IMR-90 (cell line): ENCODE data around the gene PIGA. TPM values are rescaled to one million over a fixed set of nuclear protein-coding genes. Genes with fewer than 3 reads are reported as not detected.

Source experiments
- ATAC-seq: fragments of 200-7000 bp; cut with Tn5 transposase; 2 replicates; pipeline ENCODE4 v1.9.1; 2020; ENCODE audit warnings: low read depth, mild to moderate bottlenecking, moderate library complexity
- BruUV-seq: library from RNA; stranded (reverse); fragments of 400-500 nt; replicated peaks from 2 replicates; lab custom pipeline; 2021; lab: Mats Ljungman, UMichigan
- CTCF ChIA-PET: fragments of 300-600 bp; formaldehyde crosslinking; extraction: SDS; loops from one replicate; lab custom pipeline; 2021; ENCODE audit warnings: antibody characterized with exemption; lab: Yijun Ruan, JAX
- POLR2A ChIA-PET: fragments of 300-600 bp; sonication (Branson Sonifier 250); formaldehyde crosslinking; loops from one replicate; lab custom pipeline; 2022; ENCODE audit warnings: antibody characterized with exemption; ENCODE audit not compliant: unreplicated experiment; lab: Charles Lee
- DNase-seq: peaks from one replicate; pipeline ENCODE4 v3.0.0; 2013
- H2AFZ ChIP-seq: replicated peaks from 2 replicates; pipeline ENCODE3; 2013; ENCODE audit warnings: low read length, mild to moderate bottlenecking; ENCODE audit not compliant: poor library complexity
- H2AK5ac ChIP-seq: 2 replicates; pipeline ENCODE4 v1.6.1; 2013; ENCODE audit warnings: low read depth, low read length, inconsistent platforms
- H2AK9ac ChIP-seq: replicated peaks from 2 replicates; pipeline ENCODE3; 2013; ENCODE audit warnings: mild to moderate bottlenecking, low read depth, low read length, moderate library complexity; ENCODE audit not compliant: poor library complexity
- H2BK120ac ChIP-seq: 2 replicates; pipeline ENCODE4 v1.6.1; 2013; ENCODE audit warnings: low read depth, low read length, inconsistent platforms
- H2BK15ac ChIP-seq: 3 replicates; pipeline ENCODE4 v1.6.1; 2013; ENCODE audit warnings: low read depth, low read length, inconsistent platforms
- H2BK20ac ChIP-seq: 2 replicates; pipeline ENCODE4 v1.6.1; 2013; ENCODE audit warnings: low read depth, mild to moderate bottlenecking, inconsistent platforms, low read length, moderate library complexity
- H2BK5ac ChIP-seq: 2 replicates; pipeline ENCODE4 v1.6.1; 2013; ENCODE audit warnings: mild to moderate bottlenecking, low read depth, low read length, inconsistent platforms; ENCODE audit not compliant: poor library complexity, severe bottlenecking
- H3K14ac ChIP-seq: replicated peaks from 2 replicates; pipeline ENCODE4 v1.6.1; 2013; ENCODE audit warnings: low read depth, low read length, inconsistent platforms
- H3K18ac ChIP-seq: 2 replicates; pipeline ENCODE4 v1.6.1; 2013; ENCODE audit warnings: low read depth, low read length, control low read depth
- H3K23ac ChIP-seq: 2 replicates; pipeline ENCODE4 v1.6.1; 2013; ENCODE audit warnings: low read depth, low read length, inconsistent platforms
- H3K27ac ChIP-seq: 2 replicates; pipeline ENCODE4 v1.5.1; 2013; ENCODE audit warnings: mild to moderate bottlenecking, control low read depth, low read length; ENCODE audit not compliant: insufficient read depth
- H3K27me3 ChIP-seq: 2 replicates; pipeline ENCODE4 v1.6.1; 2013; ENCODE audit warnings: low read length; ENCODE audit not compliant: control insufficient read depth, insufficient read depth
- H3K36me3 ChIP-seq: 2 replicates; pipeline ENCODE4 v1.6.1; 2013; ENCODE audit warnings: low read length, mixed read lengths; ENCODE audit not compliant: control insufficient read depth, insufficient read depth
- H3K4ac ChIP-seq: 2 replicates; pipeline ENCODE4 v1.6.1; 2013; ENCODE audit warnings: low read depth, low read length, inconsistent platforms
- H3K4me1 ChIP-seq: 2 replicates; pipeline ENCODE4 v1.6.1; 2013; ENCODE audit warnings: low read length, mixed read lengths; ENCODE audit not compliant: control insufficient read depth, insufficient read depth
- H3K4me2 ChIP-seq: 2 replicates; pipeline ENCODE4 v1.6.1; 2013; ENCODE audit warnings: low read depth, mild to moderate bottlenecking, control low read depth, low read length, moderate library complexity
- H3K4me3 ChIP-seq: 2 replicates; pipeline ENCODE4 v1.5.1; 2013; ENCODE audit warnings: low read depth, mild to moderate bottlenecking, control low read depth, low read length, moderate library complexity; ENCODE audit not compliant: insufficient read depth
- H3K56ac ChIP-seq: 2 replicates; pipeline ENCODE4 v1.6.1; 2013; ENCODE audit warnings: low read length, inconsistent platforms; ENCODE audit not compliant: insufficient read depth; ENCODE audit errors: extremely low read depth
- H3K79me1 ChIP-seq, 2 experiments: 2 replicates each; pipeline ENCODE4 v1.6.1; 2013; ENCODE audit warnings: low read length in 2 of 2, inconsistent platforms in 1 of 2, low read depth in 1 of 2
- H3K9ac ChIP-seq: 2 replicates; pipeline ENCODE4 v1.6.1; 2013; ENCODE audit warnings: low read depth, low read length, control low read depth
- H3K9me1 ChIP-seq: 2 replicates; pipeline ENCODE4 v1.6.1; 2013; ENCODE audit warnings: low read length, inconsistent platforms; ENCODE audit not compliant: insufficient read depth
- H3K9me3 ChIP-seq: 2 replicates; pipeline ENCODE4 v1.6.1; 2013; ENCODE audit warnings: low read length; ENCODE audit not compliant: control insufficient read depth, insufficient read depth
- H4K20me1 ChIP-seq: 2 replicates; pipeline ENCODE4 v1.6.1; 2013; ENCODE audit warnings: low read length, inconsistent platforms; ENCODE audit not compliant: insufficient read depth
- H4K5ac ChIP-seq: 2 replicates; pipeline ENCODE4 v1.6.1; 2013; ENCODE audit warnings: mild to moderate bottlenecking, low read depth, low read length, control low read depth
- H4K8ac ChIP-seq, 2 experiments: 2 replicates each; pipeline ENCODE4 v1.6.1; 2013; ENCODE audit warnings: low read depth in 2 of 2, low read length in 2 of 2, control low read depth in 1 of 2, inconsistent platforms in 1 of 2
- H4K91ac ChIP-seq: 2 replicates; pipeline ENCODE4 v1.6.1; 2013; ENCODE audit warnings: low read depth, low read length, inconsistent platforms; ENCODE audit not compliant: insufficient read depth
- CEBPB ChIP-seq: IDR thresholded peaks from 2 replicates; pipeline ENCODE4 v1.6.1; 2012; ENCODE audit warnings: low read depth, low read length, improper control_type of control experiment
- CHD1 ChIP-seq: IDR thresholded peaks from 2 replicates; pipeline ENCODE4 v1.6.1; 2012; ENCODE audit warnings: low read depth, low read length, improper control_type of control experiment
- FOS ChIP-seq: fragments of 150-350 bp; IDR thresholded peaks from 2 replicates; pipeline ENCODE4 v1.6.1; 2016; ENCODE audit warnings: low read depth, low read length
- MAZ ChIP-seq: IDR thresholded peaks from 2 replicates; pipeline ENCODE4 v1.6.1; 2012; ENCODE audit warnings: low read depth, mild to moderate bottlenecking, low read length, improper control_type of control experiment, moderate library complexity, borderline replicate concordance
- POLR2A ChIP-seq: IDR thresholded peaks from 2 replicates; pipeline ENCODE4 v1.6.1; 2012; ENCODE audit warnings: mild to moderate bottlenecking, low read depth, low read length
- RCOR1 ChIP-seq: IDR thresholded peaks from 2 replicates; pipeline ENCODE4 v1.6.1; 2012; ENCODE audit warnings: mild to moderate bottlenecking, low read length, improper control_type of control experiment; ENCODE audit not compliant: insufficient replicate concordance
- RFX5 ChIP-seq: IDR thresholded peaks from 2 replicates; pipeline ENCODE4 v1.8.0; 2012; ENCODE audit warnings: low read depth, mild to moderate bottlenecking, low read length, moderate library complexity
- SMC3 ChIP-seq: fragments of 150-350 bp; IDR thresholded peaks from 2 replicates; pipeline ENCODE4 v1.6.1; 2016; ENCODE audit warnings: low read depth, mild to moderate bottlenecking, antibody characterized with exemption, low read length, moderate library complexity
- WGBS, 2 experiments: methylation state at CpG; one replicate each; pipeline versions ENCODE4 v1.1.5 to v1.1.7; 2013; ENCODE audit warnings: missing lambda C conversion rate in 2 of 2; ENCODE audit not compliant: insufficient read length in 1 of 2; ENCODE audit errors: extremely low coverage in 2 of 2; 5-methylcytosine and 5-hydroxymethylcytosine counted together
- dilution Hi-C: fragments of 300-500 bp; cut with HindIII; formaldehyde crosslinking; loops from one replicate; pipeline ENCODE4 v1.14.3; 2018; ENCODE audit warnings: low sequenced_read_pairs; ENCODE audit not compliant: unreplicated experiment
- in situ Hi-C: fragments of 300-500 bp; cut with MboI; formaldehyde crosslinking; loops from 3 replicates; pipeline ENCODE4 v1.14.3; 2019; ENCODE audit warnings: low sequenced_read_pairs, inconsistent platforms, mixed read lengths
- intact Hi-C: fragments of 100-400 bp; cut with micrococcal nuclease; formaldehyde crosslinking; loops from 2 replicates; pipeline ENCODE4 v1.10.0; 2022
- polyA plus RNA-seq, 3 experiments: library from polyadenylated mRNA; depleted of rRNA; stranded (reverse); fragments of >200 nt; gene quantifications; 2 replicates each; pipeline ENCODE4 v1.2.3, GENCODE V29; 2012; ENCODE audit warnings: low replicate concordance in 1 of 3
- total RNA-seq: library from RNA; depleted of rRNA; stranded (reverse); fragments of >200 nt; gene quantifications from 2 replicates; pipeline ENCODE4 v1.2.3, GENCODE V29; 2012
- TF ChIP-seq, protein P1 (sequence below): fragments of 150-350 bp; IDR thresholded peaks from 2 replicates; pipeline ENCODE4 v1.6.1; 2017; ENCODE audit warnings: mild to moderate bottlenecking, antibody characterized with exemption, low read length, low read depth
- TF ChIP-seq, protein P2 (sequence below): conservative IDR thresholded peaks from 2 replicates; pipeline ENCODE4 v1.5.1; 2012; ENCODE audit warnings: mild to moderate bottlenecking, low read depth, low read length, improper control_type of control experiment

The PIGA gene
- total and polyA plus RNA-seq, 2 of the 4 experiments (the other 2 are of a cell fraction) = 3.4 to 9.1 TPM

DNA sequence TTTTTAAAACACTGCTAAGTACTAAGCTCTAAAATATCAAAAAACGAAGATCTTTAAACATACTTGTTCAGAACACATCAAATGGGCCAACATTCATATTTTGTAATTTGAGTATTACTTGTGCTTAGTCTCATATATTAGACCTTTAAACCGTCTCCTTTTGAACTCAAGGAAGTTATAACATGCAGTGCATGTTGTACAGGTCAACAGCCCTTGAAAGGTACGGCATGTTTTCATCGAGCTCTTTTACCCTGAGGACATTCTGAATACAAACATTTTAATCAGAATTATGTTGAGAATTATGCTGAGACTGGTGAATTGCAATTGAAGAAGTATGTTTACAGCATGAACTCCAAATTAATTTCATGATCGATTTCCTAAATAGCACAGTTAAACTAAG lies 12.9 kb downstream of the PIGA start:
- Histone ChIP-seq H4K8ac (no peak overlapping the region), H3K56ac (no peak overlapping the region), H2BK120ac (no peak overlapping the region), H2AK5ac (no peak overlapping the region), H3K27me3 (no peaks in the 10 kb centered on the region), H2BK15ac (no peak overlapping the region), H2BK5ac (no peak overlapping the region), H3K9ac (no peak overlapping the region), H3K18ac (no peak overlapping the region), H3K79me1 (no peaks in the 10 kb centered on the region), H2AFZ (no peak overlapping the region), H3K27ac (no peak overlapping the region), H3K4me3 (no peak overlapping the region), H3K4me2 (no peak overlapping the region), H3K23ac (no peak overlapping the region), H3K9me1 (no peaks in the 10 kb centered on the region), H3K36me3 (no peaks in the 10 kb centered on the region), H3K9me3 (no peaks in the 10 kb centered on the region), H4K20me1 (no peaks in the 10 kb centered on the region), H3K4ac (no peak overlapping the region), H4K5ac (no peak overlapping the region), H4K91ac (no peak overlapping the region), H2AK9ac (no peak overlapping the region), H2BK20ac (no peak overlapping the region), H3K4me1 (no peaks in the 10 kb centered on the region), H3K14ac (no peak overlapping the region)
- dilution Hi-C loops = no loop called here
- in situ Hi-C loops = no loop called here
- intact Hi-C loops = no loop called here
- POLR2A ChIA-PET = no interaction called here
- ATAC-seq (no peak), DNase-seq (no peak)
- no CpG with 5 or more reads among the region's 5 CpGs for WGBS, 2 experiments
- TF ChIP-seq RFX5 = no peak
- TF ChIP-seq FOS = no peak
- TF ChIP-seq RCOR1 = no peak
- no peak for TF ChIP-seq MAZ
- no peak for TF ChIP-seq POLR2A
- TF ChIP-seq, protein P1, sequence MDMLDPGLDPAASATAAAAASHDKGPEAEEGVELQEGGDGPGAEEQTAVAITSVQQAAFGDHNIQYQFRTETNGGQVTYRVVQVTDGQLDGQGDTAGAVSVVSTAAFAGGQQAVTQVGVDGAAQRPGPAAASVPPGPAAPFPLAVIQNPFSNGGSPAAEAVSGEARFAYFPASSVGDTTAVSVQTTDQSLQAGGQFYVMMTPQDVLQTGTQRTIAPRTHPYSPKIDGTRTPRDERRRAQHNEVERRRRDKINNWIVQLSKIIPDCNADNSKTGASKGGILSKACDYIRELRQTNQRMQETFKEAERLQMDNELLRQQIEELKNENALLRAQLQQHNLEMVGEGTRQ = no peak
- TF ChIP-seq, protein P2, sequence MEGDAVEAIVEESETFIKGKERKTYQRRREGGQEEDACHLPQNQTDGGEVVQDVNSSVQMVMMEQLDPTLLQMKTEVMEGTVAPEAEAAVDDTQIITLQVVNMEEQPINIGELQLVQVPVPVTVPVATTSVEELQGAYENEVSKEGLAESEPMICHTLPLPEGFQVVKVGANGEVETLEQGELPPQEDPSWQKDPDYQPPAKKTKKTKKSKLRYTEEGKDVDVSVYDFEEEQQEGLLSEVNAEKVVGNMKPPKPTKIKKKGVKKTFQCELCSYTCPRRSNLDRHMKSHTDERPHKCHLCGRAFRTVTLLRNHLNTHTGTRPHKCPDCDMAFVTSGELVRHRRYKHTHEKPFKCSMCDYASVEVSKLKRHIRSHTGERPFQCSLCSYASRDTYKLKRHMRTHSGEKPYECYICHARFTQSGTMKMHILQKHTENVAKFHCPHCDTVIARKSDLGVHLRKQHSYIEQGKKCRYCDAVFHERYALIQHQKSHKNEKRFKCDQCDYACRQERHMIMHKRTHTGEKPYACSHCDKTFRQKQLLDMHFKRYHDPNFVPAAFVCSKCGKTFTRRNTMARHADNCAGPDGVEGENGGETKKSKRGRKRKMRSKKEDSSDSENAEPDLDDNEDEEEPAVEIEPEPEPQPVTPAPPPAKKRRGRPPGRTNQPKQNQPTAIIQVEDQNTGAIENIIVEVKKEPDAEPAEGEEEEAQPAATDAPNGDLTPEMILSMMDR = no peak
- no peak for TF ChIP-seq SMC3
- no peak for TF ChIP-seq CHD1
- TF ChIP-seq CEBPB = no peak
- CTCF ChIA-PET = interaction anchor here (1.1 kb wide), 1 partner anchor 11 kb away, joined by 3 read pairs; no protein-coding TSS in a partner anchor
- BruUV-seq = no TSS peak
